Measurements from ENCODE around the gene KCNH1.

KCNH1 gene

DNA sequence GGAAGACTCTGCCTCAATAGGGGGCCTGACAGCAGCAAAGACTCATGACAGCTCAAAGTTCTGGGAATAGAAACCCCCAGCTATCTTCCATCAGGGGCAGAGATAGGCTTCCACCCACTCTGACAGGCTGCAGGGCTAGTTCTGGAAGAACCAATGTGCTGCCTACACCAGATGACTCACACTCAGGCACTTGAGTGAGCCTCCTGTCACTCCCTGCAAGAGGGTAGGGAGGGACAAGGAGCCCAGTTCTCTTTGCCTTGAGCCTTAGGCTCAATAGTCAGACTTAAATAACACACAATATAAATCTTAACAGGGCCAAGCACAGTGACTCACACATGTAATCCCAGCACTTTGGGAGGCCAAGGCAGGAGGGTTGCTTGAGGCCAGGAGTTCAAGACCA lies 418.9 kb downstream of the KCNH1 start:
- no peak for DNase-seq (ENCODE audit: low read depth)
- H3K4me3 ChIP-seq (ENCODE audit: low read length) = no peak overlapping the region
- TF ChIP-seq CTCF (conservative IDR thresholded peaks at IDR 0.05; ENCODE audit: low read depth, low read length) = no peak

DNA sequence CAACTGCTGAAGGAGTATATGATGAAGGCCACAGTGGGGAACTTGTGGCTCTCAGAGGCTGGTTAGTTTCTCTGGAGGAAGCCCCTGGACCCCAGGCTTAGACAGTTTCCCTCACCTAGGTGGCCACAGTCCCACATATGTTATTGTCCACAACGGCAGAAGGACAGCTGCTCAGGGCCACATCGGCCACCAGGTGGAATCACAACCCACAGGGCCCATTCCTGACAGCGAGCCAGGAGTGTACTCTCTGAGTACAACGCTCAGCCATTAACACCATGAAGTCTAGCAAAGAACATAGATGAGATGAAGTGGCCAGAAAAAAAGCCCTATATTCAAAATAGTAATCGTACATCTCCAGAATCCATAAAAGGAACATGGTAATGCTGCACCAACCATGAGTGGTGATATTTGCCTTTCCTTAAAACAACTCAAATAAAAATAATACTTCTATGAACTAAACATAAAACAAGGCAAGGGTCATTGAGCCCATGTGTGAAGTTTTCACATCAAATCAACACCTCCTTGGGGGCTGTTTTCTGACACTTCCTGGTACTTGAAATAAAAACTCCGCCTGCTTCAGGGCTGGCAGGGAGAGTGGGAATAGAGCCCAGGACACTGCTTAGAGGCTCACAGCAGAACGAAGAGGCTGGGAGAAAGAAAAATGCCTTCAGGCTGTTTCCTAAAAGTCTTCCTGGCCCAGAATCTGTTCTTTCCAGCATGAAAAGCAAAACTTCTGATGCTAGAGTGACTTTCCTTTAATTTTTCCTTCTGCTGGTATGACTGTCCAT lies 421.9 kb downstream of the KCNH1 start:
- TF ChIP-seq CTCF (conservative IDR thresholded peaks at IDR 0.05; ENCODE audit: low read depth, low read length) = peak; percentile 27
- DNase-seq (ENCODE audit: low read depth) = no peak

GRCh38 chr1:210709701-210710100 lies 424.2 kb downstream of the KCNH1 start:
- no peak overlapping the region for H3K4me3 ChIP-seq (ENCODE audit: low read length)
- no peak for TF ChIP-seq CTCF (conservative IDR thresholded peaks at IDR 0.05; ENCODE audit: low read depth, low read length)
- DNase-seq (ENCODE audit: low read depth) = no peak

More for the DNA sequence above, 421.9 kb downstream of the KCNH1 start:
- H3K4me3 ChIP-seq (ENCODE audit: low read length) = no peak overlapping the region

GRCh38 chr1:210707300-210708240 lies 426.4 kb downstream of the KCNH1 start:
- DNase-seq (ENCODE audit: low read depth) = no peak
- TF ChIP-seq CTCF (conservative IDR thresholded peaks at IDR 0.05; ENCODE audit: low read depth, low read length) = no peak
- no peak overlapping the region for H3K4me3 ChIP-seq (ENCODE audit: low read length)

GRCh38 chr1:210706246-210706645 lies 427.7 kb downstream of the KCNH1 start:
- TF ChIP-seq CTCF (conservative IDR thresholded peaks at IDR 0.05; ENCODE audit: low read depth, low read length) = no peak
- no peak overlapping the region for H3K4me3 ChIP-seq (ENCODE audit: low read length)
- DNase-seq (ENCODE audit: low read depth) = no peak

DNA sequence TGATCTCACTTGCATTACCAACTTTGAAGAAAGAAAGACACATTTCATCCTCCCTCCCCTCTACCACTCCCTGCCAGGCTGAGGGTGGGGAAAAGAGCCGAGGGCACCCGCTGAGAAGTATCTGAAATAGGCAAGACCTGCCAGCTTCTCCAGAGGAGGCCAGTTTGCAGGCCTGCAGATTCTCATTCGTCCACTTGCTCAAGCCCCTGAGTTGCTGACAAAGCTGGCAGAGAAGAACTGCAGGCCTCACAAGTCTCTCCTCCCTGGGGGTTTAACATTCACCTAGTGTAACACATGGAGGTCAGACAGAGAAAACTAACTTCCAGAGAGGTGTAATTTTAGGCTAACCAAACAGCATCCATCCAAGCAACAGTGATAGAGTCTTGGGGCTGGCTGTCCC lies 428.9 kb downstream of the KCNH1 start:
- no peak overlapping the region for H3K4me3 ChIP-seq (ENCODE audit: low read length)
- DNase-seq (ENCODE audit: low read depth) = no peak
- no peak for TF ChIP-seq CTCF (conservative IDR thresholded peaks at IDR 0.05; ENCODE audit: low read depth, low read length)

All from retinal pigment epithelial cell (primary cell).